Fibroblast of peridontal ligament (primary cell): ENCODE data around the gene GDF15.
A peak's percentile ranks its signal among the peaks of the same experiment; 100 is the strongest.

ENCODE experiments used
- DNase-seq: peaks from one replicate; pipeline ENCODE4 v3.0.0-alpha.2; 2010; ENCODE audit errors: extremely low read depth

Gene GDF15

DNA sequence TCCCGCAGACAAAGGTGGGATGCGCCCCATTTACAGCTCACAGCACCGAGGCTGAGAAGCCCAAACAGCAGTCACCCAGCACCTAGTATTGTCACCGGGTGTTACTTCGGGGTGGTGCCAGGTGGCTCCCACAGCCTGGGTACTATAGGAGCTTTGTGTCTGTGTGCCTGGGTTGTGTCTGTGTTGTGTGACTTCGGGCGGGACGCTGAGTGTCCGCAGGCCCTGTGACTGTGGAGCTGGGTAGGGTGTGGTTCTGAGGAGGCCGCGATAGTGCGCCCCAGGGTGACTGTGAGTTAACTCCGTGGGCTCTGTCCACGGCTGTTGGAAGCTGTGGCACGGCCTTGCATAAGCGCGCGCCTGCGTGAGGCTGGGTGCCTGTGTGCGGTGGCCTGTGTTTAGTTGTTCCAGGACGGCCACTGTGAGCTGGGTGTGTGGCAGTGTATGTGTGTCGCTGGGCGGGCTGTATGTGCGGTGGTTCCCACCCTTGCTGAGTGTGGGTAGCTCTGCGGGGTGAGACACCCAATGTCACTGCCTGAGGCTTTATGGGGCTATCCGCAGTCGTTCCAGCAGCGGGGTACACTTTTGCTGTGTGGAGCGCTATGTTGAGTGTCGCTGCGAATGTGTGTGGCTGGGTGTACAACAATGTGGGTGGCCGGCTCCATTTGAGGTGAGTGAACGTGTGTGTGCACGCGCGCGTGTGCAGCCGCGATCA lies 32.7 kb downstream of the GDF15 start:
- DNase-seq = no peak

DNA sequence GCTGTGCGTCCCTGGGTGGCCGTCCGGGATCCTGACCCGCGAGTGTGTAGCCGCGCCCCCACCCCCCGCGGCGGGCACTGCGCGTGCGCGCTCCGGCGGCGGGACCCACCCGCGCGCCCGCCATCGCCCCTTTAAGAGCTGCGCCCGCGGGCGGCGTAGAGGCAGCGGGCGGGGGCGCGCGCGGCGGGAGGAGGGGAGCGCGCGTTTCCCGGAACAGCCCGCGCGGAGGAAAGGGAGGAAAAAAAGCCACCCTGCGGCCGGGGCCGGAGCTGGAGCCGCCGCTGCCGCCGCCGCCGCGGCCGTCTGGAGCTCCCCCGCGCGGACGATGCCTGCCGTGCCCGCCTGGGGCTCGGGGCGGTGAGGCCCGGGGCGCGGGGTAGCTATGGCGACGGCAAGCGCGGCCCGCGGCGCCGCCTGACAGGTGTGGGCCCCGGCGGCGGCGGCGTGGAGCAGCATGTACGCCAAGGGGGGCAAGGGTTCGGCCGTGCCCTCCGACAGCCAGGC lies 33.3 kb downstream of the GDF15 start, which contains the start of gene SSBP4:
TSS of gene SSBP4 (plus strand) at position 204 of the 504 bp plus-strand sequence. CDS start at position 455, 251 bp downstream.
- peak; percentile 63 for DNase-seq

DNA sequence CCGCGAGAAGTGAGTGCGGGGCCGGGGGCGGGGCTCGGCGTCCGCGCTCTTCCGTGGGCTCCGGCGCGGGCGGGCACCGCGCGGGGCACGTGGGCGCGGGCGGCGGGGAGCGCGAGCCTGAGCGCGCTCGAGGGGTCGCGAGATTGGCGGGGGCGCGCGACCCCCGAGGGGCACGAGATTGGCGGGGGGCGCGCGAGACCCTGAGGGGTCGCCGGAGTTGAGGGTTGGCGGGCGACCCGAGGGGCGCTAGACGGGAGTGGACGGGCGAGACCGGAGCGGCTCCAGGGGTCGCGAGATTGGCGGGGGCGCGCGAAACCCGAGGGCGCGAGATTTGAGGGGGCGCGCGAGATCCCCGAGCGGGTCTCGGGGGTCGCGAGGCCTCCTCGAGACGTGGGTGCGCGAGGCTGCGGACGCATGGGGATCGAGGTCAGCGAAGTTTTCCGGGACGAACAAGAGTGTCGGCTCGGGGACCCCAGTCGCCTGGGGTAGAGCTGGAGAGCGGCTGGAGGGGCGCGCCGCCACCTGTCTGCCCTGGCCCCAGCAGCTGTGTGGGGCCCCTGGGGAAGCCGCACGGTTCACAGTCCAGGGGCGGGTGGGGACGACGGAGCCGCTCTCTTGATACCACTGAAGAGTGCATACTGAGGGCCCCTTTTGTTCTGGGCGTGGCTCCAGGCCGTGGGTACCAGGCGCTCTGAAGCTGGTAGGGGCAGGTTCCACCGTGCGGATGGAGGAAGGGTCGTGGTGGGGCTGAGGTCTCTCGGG lies 33.9 kb downstream of the GDF15 start:
- no peak for DNase-seq

DNA sequence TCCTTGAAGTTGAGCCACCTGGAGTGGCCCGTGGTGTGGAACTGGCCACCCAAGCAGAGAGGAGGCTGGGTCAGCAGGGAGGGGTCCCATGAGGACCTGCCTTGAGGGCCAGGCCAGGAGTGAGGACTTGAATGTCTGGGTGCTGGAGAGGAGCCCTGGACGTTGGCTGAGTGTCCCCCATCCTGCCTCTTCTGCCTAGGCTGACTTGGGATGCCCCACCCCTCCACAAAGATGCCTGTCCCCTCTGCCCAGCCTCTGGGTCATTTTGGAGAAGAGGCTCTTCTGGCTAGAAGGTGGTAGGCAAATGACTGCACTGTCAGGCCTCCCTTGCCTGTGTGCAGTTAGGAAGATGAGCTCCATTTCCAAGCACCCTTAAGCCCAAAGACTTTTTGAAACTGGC lies 35.0 kb downstream of the GDF15 start:
- no peak for DNase-seq

DNA sequence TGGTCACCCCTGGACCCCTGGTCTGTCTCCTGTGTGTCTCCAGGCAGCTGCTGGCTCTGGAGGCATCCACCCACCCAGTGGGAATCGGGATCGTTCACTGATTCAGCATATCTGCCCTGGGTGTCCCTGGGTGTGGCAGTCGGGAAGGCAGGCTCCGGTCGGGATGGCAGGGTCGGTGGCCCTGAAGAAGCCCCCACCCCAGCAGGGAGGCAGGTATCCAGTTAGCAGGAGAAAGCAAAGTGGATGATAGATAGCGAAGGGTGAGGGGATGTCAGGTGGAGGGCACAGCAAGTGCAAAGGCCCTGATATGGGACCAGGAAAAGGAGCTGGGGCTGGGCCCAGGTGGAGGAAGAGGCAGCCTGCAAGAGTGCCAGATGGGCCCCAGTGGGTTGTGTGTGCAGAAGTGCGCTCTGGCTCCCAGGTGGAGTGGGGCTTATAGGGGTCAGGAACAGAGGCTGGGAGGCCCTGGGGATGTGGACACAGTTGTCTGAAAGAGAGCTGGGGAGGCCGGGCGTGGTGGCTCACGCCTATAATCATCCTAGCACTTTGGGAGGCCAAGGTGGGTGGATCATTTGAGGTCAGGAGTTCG lies 35.5 kb downstream of the GDF15 start:
- DNase-seq = no peak

DNA sequence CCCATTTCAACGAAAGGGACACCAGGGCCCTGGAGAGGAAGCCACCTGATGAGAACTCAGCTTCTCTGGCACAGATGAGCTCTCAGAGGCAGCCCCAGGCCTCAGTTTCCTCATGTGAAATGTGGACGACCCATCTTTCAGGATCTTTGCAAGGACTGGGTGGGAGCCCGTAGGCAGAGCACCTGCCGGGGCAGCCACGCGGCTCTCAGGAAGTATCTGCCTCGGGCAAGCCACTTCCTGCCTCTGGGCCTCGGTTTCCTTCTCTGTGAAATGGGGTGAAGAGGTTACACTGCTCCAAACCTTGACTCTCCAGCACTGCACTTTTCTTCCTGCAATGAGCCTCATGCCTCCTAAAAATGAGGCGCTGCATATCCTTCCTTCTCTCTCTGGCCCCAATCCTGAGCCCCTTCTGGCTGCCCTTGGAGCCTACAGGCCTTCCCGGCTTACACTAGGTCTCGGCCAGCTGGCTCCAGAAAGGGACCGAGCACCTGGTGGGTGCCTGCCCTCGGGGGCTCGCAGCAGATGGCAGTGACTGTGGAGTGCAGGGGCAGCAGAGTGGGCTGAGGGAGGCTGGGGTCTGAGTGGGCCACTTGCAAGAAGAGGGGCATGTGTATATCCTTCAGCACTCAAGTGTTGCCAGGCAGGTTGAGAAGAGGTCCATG lies 36.7 kb downstream of the GDF15 start:
- no peak for DNase-seq

DNA sequence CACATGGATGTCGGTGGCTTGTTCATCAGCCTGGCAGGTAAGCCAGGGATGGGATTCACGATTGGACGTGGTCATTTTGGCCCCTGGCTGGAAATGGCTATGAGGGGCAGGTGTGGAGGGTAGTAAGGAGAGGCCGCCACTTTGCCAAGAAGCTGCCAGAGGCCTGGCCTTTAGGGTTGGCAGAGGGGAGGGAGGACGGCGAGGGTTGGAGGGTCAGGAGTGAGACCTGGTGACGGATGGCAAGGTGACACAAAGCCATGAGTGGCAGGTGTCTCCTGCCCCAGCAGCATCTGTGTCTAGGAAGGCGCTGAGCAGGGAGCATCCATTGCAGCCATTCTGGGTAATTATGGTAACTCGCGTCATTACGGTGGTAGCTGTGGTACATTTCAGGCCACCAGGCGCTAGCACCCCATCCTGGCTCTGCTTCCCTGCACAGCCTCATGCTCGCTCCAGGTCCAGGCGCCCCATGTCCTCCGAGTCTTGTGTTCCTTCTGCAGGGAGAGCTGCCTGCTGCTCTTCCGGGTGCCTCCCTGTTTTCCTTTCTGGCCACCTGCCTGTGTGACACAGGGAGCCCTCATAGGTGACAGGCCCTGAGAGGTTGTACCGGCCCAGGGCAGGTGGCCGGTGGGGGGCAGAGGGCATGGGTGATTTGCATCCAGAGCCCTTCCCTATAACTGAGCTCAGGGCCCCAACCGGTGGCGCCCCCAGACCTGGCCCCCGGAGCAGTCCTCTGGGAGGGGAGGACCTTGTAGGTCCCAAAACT lies 37.5 kb downstream of the GDF15 start:
- no peak for DNase-seq

DNA sequence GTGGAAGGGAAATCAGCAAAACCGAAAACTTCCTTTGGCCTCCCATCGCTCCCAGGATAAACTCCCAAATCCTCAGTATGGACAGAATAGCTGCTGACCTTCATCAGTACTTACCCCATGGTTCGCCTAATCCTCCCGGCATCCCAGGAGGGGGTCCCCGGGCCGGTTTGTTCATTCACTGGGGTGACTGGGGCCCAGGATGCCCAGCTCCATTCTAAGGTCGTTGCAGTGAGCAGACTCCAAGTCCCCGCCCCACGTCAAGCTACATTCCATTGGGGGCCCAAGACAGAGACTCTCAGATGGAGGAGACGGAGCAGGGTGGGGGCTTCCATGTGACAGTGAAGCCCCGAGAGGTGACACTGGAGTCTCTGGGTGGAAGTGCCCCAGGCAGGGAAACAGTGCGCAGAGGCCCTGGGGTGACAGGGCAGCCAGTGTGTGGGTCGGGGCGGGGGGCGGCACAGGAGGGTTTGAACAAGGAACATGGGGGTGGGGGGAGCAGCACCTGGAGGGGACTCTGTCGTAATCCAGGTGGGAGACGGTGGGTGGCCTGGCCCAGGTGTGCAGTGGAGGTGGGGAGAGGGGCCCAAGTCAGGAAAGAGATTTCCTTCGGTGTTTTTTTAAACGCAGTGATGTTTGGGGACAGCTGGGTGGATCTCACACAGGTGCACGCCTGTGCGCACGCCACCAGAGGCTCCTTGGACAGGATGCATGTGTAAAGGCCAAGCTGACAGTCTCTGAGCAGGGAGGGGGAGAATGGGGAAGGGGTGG lies 38.3 kb downstream of the GDF15 start:
- no peak for DNase-seq

DNA sequence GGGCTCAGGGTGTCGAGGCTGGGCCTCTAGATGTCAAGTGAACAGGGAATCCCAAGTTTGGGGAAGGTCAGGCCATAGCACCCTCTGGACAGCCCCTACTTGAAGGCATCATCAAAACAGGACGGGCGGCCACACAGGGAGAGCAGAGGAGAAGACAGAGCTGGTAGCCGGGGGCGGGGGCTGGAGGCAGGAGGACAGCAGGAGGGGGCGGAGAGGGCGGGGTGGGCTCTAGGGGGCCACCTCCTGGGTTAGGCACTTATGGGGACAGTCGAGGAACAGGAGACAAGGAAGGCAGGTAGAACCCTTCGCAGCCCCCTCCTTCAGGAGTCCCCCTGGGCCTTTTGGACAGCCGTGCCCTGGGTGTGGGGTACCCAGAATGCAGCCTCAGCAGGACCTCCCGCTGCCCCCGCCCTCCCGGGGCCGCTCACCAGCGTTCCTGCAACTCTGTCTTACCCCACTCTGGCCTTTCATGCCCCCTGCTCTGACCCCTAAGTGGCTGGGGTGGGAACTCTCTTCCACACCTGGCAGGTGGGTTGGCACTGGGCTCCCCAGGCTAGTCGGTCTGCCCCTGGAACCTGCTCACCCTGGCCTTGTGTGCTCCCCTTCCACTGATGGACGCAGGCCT lies 39.0 kb downstream of the GDF15 start:
- no peak for DNase-seq

DNA sequence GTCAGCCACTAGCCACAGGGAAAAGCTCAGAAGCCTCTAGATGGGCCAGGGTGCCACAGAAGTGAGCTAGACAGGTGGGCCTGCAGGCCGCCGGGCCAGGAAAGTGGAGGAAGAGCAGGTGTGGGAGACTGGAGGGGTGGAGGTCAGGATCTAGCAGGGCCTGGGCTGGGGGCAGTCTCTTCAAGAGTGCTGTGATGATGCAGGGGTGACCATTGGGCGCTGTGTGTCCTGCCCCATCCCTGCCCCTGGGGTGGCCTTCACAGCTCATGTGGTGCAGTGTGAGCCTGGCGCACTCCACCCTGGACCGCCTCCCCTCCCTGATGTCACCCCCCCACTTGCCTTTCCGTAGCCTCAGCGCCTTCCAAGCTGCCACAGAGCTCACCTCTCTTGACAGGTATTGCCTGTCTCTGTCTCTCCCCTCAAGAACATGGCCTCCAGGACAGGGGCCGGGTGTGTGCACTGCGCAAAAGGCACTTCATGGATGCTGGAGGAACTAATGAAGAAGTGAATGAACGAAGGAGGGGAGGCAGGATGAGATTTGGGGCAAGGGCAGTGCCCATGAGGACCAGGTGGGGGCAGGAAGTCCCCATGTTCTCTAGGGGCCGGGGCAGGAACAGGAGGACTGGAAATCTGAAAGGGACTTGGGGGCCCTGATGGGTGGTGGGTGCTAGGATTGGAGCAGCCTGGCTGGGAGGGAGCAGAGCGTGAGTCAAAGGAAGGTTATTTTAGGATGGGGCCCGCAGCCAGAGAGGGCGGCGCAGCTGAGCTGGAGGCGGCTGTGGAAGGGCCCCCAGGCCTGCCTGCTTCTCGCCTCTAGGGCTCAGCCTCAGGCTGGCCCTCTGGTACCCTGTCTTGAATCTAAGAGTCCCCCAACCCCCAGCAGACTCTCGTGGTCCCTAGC lies 39.8 kb downstream of the GDF15 start:
- DNase-seq = peak; percentile 59

DNA sequence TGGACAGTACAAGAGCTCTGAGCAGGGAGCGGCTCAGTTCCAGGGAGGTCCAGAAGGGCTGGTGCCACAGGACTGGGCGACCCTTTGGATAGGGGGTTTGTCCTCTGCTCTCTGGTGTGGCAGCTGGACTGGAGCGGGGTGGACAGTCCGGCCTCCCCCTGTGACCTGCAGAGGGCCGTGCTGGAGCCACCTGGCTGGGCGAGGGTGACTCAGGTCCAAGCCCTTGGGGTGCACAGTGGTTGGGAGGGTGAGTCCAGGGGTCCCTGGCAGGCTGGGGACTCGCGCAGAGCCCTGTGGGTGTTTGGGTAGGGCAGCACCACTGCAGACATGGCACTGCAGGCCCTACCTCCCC lies 40.4 kb downstream of the GDF15 start:
- no peak for DNase-seq

DNA sequence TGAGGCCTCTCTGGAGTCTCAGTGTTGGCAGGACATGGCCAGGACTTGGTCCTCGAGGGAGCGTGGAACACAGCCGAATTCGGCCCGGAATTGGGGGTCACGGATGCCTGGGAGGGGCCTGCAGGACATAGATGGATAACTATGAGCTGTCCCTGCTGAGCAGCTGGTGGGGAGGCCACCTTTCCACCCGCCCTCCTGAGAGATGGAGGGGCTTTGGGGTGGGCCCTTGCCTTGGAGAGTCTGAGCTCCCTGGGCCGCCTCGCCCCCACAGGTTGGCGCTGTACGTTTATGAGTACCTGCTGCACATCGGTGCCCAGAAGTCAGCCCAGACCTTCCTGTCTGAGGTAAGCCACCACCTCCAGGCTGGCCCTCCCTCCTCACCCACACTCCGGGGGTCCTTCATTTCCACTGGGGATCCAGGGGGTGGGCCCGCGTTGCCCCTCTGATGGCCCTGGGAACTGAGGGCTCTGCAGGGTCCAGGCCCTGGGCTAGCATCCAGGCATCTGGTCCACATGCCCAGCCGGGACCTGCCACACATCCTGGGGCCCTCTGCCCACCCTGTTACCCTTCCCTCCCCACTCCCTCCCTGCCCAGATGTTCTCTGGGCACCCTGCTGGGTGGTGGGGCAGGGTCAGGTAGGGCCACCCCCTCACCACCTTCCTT lies 41.3 kb downstream of the GDF15 start:
- no peak for DNase-seq

DNA sequence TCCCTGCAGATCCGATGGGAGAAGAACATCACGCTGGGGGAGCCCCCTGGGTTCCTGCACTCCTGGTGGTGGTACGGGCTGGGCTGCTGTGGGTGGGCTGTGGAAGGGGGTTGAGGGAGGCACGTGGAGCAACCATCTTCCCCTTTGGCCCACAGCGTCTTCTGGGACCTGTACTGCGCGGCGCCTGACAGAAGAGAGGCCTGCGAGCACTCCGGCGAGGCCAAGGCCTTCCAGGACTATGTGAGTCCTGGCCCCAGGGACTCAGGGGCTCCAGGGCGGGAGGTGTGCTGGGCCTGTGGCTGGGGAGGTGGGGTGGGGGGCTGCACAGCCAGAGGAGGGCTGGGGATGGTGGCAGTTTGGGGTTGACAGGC lies 41.8 kb downstream of the GDF15 start:
- no peak for DNase-seq

DNA sequence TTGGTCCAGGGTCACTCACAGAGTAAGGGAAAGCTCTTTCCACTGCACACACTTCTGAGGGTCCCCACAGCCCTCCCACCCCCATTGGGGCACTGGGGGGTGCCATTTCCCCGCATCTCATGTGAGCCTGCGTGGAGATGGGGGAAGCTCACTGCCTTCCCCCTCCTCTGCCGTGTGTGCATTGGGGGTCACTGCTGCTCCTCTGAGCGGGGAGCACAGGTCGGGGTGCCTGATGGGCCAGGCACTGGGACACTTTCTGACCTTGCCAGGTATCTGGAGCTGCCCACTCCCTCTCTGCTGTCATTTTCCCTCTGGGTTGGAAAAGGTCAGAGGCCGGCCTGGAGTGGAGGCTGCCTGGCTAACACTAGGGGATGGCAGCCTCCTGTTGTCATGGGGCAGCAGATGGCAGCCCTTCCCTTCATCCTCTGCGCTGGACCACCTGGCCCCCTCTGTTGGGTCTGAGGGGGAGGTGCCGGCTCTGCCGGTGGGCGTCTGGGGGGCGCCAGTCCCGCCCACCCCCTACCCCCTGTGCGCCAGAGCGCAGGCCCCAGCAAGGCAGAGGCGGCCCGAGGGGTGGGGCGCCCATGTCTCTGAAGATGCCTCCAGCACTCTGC lies 42.3 kb downstream of the GDF15 start:
- no peak for DNase-seq

DNA sequence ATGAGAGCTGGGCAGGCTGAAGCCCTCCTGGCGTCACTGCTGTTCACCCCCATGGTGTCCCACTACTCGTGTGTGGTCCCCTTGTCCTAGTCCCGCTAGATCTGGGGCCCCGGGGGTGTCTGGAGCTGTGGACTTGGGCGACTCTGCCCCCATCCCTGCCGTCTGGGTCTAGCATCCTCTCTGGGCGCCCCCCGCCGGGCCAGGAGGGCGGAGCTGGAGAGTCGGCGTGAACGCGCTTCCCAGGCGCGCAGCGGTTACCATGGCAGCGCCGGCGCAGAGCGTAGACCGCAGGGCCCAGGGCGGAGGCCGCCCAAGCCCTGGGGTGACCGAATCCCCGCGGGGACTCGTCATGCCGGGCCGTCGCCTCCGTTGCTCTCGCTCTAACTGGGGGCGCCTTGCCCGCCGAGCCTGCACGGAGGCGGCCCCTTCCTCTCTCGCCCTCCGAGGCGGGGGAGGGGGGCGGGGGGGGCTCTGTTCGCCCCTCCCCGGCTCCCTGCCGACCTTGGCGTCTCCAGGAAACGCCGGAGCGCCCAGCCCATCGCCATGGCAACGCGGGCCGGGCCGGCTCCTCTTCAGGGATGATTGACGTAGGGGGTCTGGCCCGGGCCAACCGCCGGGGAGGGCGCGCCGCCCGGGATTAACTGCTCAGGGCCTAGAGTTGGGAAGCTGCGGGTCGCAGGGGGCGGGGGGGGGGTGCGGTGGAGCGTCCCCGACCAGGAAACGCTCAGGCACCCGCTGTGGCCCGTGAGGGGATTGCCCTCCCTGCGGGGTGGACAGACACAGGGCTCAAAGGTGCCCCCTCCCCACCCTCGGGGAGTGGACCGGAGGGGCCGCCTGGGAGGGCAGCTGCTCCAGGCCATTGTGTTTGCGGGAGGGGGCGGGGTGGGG lies 43.1 kb downstream of the GDF15 start:
- peak; percentile 68 for DNase-seq

DNA sequence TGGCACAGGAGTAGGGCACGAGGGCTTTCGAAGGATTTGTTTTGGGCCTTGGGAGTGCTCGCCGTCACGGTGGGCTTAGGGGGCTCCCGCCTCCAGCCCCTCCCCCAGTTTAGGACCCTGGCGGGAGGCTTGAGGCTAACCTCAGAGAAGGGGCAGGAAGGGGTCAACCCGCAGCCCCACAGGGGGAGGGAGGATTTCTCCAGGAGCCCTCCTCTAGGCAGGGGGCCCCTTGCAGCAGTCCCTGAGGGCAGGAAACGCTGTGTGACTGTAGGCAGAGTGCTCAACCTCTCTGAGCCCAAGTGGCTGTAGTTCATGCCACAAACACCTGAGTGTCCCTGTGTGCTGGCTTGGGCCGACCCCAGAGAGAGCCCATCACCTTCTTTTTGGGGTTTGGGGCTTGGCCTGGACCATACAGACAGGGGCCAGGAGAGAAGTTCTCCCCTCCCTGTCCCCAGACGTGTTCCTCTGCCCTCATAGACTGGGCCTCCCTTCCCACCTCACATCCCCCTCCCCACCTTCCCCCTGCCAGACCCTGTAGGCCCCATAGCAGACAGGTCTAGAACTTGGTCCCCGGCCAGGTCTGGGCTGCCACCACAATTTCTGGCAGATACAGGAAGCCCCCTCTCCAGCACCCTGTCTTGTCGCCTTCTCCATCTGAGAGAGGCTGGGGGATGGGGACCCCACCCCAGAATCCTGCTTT lies 43.9 kb downstream of the GDF15 start:
- no peak for DNase-seq
